B cell (primary cell): ENCODE measurements around the gene APH1A. TPM values are rescaled to one million over a fixed set of nuclear protein-coding genes. Genes with fewer than 3 reads are reported as not detected.
A peak's percentile ranks its signal among the peaks of the same experiment; 100 is the strongest.

Experiments used
- ATAC-seq: fragments of 200-7000 bp; cut with Tn5 transposase; one replicate; pipeline ENCODE4 v1.10.0; 2021; ENCODE audit warnings: low read depth, mild to moderate bottlenecking, moderate number of reproducible peaks, moderate library complexity
- CTCF ChIA-PET: fragments of 350-600 bp; sonication (Branson Sonifier 250); formaldehyde crosslinking; loops from one replicate; lab custom pipeline; 2021; ENCODE audit warnings: antibody characterized with exemption, inconsistent platforms; lab: Charles Lee
- POLR2A ChIA-PET: fragments of 350-600 bp; sonication (Branson Sonifier 250); formaldehyde crosslinking; loops from one replicate; lab custom pipeline; 2021; ENCODE audit warnings: antibody characterized with exemption; lab: Charles Lee
- DNase-seq: peaks from one replicate; pipeline ENCODE4 v3.0.0; 2013
- H2AFZ ChIP-seq: 2 replicates; pipeline ENCODE4 v1.6.1; 2012; ENCODE audit warnings: mild to moderate bottlenecking, low read depth, low read length; ENCODE audit not compliant: insufficient read depth, poor library complexity, severe bottlenecking
- H3K27ac ChIP-seq, 2 donors: 1 replicate in 1 of 2; 2 replicates in 1 of 2; pipeline ENCODE4 v1.5.1; 2012 to 2013; ENCODE audit warnings: low read length in 2 of 2, mild to moderate bottlenecking in 2 of 2, moderate library complexity in 1 of 2
- H3K27me3 ChIP-seq, 4 experiments: fragments of 200-600 bp in 1 of 4; sonication (generic) in 1 of 4; replicated peaks in 1 of 4; 1 replicate in 2 of 4; 2 replicates in 2 of 4; pipeline versions ENCODE4 v1.6.1 to v1.7.0; 2013 to 2016; ENCODE audit warnings: low read length in 3 of 4, mild to moderate bottlenecking in 2 of 4, mixed read lengths in 1 of 4, moderate library complexity in 1 of 4; ENCODE audit not compliant: insufficient read depth in 4 of 4, control insufficient read depth in 3 of 4; ENCODE audit errors: control extremely low read depth in 1 of 4
- H3K36me3 ChIP-seq, 2 experiments: replicated peaks in 1 of 2; 1 replicate in 1 of 2; 2 replicates in 1 of 2; pipeline versions ENCODE4 v1.6.1 to v1.7.1; 2013; ENCODE audit warnings: low read length in 1 of 2; ENCODE audit not compliant: insufficient read depth in 2 of 2, control insufficient read depth in 1 of 2; ENCODE audit errors: control extremely low read depth in 1 of 2, extremely low read depth in 1 of 2
- H3K4me1 ChIP-seq, 2 donors: fragments of 200-600 bp in 1 of 2; sonication (generic) in 1 of 2; 1 replicate in 1 of 2; 2 replicates in 1 of 2; pipeline versions ENCODE4 v1.5.1 to v1.6.1; 2013 to 2017; ENCODE audit warnings: low read length in 2 of 2; ENCODE audit not compliant: control insufficient read depth in 2 of 2, insufficient read depth in 2 of 2
- H3K4me2 ChIP-seq: replicated peaks from 2 replicates; pipeline ENCODE3; 2012; ENCODE audit warnings: mild to moderate bottlenecking, low read depth, low read length; ENCODE audit not compliant: poor library complexity, severe bottlenecking
- H3K4me3 ChIP-seq, 5 experiments: fragments of 200-600 bp in 1 of 5; sonication (generic) in 1 of 5; 1 replicate in 3 of 5; 2 replicates in 2 of 5; pipeline versions ENCODE4 v1.5.1 to v1.7.0; 2011 to 2016; ENCODE audit warnings: low read length in 4 of 5, mild to moderate bottlenecking in 4 of 5, low read depth in 2 of 5, control low read depth in 1 of 5, moderate library complexity in 1 of 5; ENCODE audit not compliant: insufficient read depth in 1 of 5; ENCODE audit errors: control extremely low read depth in 1 of 5, extremely low read depth in 1 of 5
- H3K79me2 ChIP-seq: fragments of 200-600 bp; sonication (generic); one replicate; pipeline ENCODE4 v1.6.0; 2016; ENCODE audit warnings: low read length; ENCODE audit not compliant: control insufficient read depth, insufficient read depth
- H3K9ac ChIP-seq: fragments of 200-600 bp; sonication (generic); 2 replicates; pipeline ENCODE4 v1.6.1; 2017; ENCODE audit warnings: mild to moderate bottlenecking, low read length, moderate library complexity
- H3K9me3 ChIP-seq, 3 donors: one replicate each; pipeline versions ENCODE4 v1.6.1 to v1.7.1; 2013; ENCODE audit warnings: low read length in 2 of 3; ENCODE audit not compliant: control insufficient read depth in 2 of 3, insufficient read depth in 1 of 3; ENCODE audit errors: control extremely low read depth in 1 of 3
- H4K20me1 ChIP-seq: 2 replicates; pipeline ENCODE4 v1.6.0; 2012; ENCODE audit warnings: mild to moderate bottlenecking, low read length; ENCODE audit not compliant: insufficient read depth, control insufficient read depth, poor library complexity, severe bottlenecking
- H3K27ac Mint-ChIP-seq: one replicate; pipeline ENCODE4 v1.8.0; 2021; ENCODE audit warnings: mixed read lengths
- H3K27me3 Mint-ChIP-seq: one replicate; pipeline ENCODE4 v1.8.0; 2021; ENCODE audit warnings: mixed read lengths
- H3K4me1 Mint-ChIP-seq: one replicate; pipeline ENCODE4 v1.8.0; 2021; ENCODE audit warnings: mixed read lengths
- H3K4me3 Mint-ChIP-seq: one replicate; pipeline ENCODE4 v1.8.0; 2021; ENCODE audit warnings: mixed read lengths
- H3K9me3 Mint-ChIP-seq: one replicate; pipeline ENCODE4 v1.8.0; 2022; ENCODE audit warnings: mixed read lengths; ENCODE audit not compliant: insufficient read depth
- CTCF ChIP-seq: fragments of 200-600 bp; IDR thresholded peaks from one replicate; pipeline ENCODE4 v1.8.0; 2022; ENCODE audit warnings: antibody characterized with exemption, mild to moderate bottlenecking
- EZH2 ChIP-seq: IDR thresholded peaks from 2 replicates; pipeline ENCODE4 v1.6.1; 2012; ENCODE audit warnings: borderline replicate concordance, low read depth, mild to moderate bottlenecking, moderate library complexity, low read length; ENCODE audit not compliant: insufficient read depth, poor library complexity, severe bottlenecking
- WGBS: methylation state at CpG from one replicate; pipeline ENCODE4 v1.1.5; 2013; ENCODE audit warnings: missing lambda C conversion rate; ENCODE audit not compliant: insufficient coverage; 5-methylcytosine and 5-hydroxymethylcytosine counted together
- intact Hi-C: fragments of 100-400 bp; cut with micrococcal nuclease; formaldehyde crosslinking; loops from one replicate; pipeline ENCODE4 v1.10.0; 2022
- polyA plus RNA-seq: library from polyadenylated mRNA; depleted of rRNA; stranded (reverse); fragments of >200 nt; gene quantifications from 2 replicates; pipeline ENCODE4 v1.2.3, GENCODE V29; 2012
- total RNA-seq, 2 donors: library from RNA; stranded (reverse); fragments of 120-200 nt in 1 of 2; gene quantifications; 1 replicate in 1 of 2; 2 replicates in 1 of 2; pipeline versions ENCODE4 v1.2.3 to v1.2.4, GENCODE V29; 2013 to 2022

APH1A gene
- total and polyA plus RNA-seq, 2 donors (not counting 1 experiment from before 2014, with no cell fraction given): 135 to 165 TPM

DNA sequence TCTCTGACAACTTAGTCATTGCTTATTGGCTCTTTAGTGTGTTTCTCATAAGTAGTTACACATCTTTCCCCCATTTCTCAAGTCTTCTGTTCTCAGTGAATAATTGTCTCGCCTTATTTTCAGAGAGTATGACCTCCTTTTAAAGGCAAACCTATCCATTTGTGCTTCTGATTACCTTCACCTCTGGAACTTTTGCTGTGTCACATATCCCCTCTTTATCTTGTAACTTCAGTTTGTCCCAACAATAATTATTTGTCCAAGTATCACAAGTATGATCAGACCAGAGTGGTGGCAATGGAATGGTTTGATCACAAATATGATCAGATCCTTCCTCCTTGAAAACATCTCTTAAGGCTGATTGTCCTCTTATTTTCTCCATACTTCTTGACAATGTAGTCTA, 19.6 kb upstream of the APH1A start:
- H3K9ac ChIP-seq: no peak overlapping the region
- H2AFZ ChIP-seq: no peak overlapping the region
- TF ChIP-seq EZH2 (no peak), CTCF (no peak)
- peaks cover 7 to 8% of the 10 kb centered on the region in 2 donors for H3K4me1 ChIP-seq
- no peak overlapping the region for H3K27ac Mint-ChIP-seq
- H3K4me1 Mint-ChIP-seq: peaks cover 5% of the 10 kb centered on the region
- no peaks in the 10 kb centered on the region for H3K9me3 ChIP-seq
- no peaks in the 10 kb centered on the region for H3K9me3 Mint-ChIP-seq
- H3K79me2 ChIP-seq: peaks cover 4% of the 10 kb centered on the region
- no peak overlapping the region for H3K4me3 Mint-ChIP-seq
- H3K4me3 ChIP-seq: no peak overlapping the region
- WGBS: no CpG with 5 or more reads among the region's 1 CpG
- H3K27me3 ChIP-seq: peaks cover 0 to 7% (median 0%) of the 10 kb centered on the region in 4 experiments
- H3K4me2 ChIP-seq: no peak overlapping the region
- no peaks in the 10 kb centered on the region for H3K36me3 ChIP-seq
- ChIA-PET POLR2A (no interaction called here), CTCF (no interaction called here)
- H3K27me3 Mint-ChIP-seq: peaks cover 13% of the 10 kb centered on the region
- intact Hi-C loops: no loop called here
- no peak for DNase-seq
- no peak for ATAC-seq
- no peaks in the 10 kb centered on the region for H4K20me1 ChIP-seq
- no peak overlapping the region for H3K27ac ChIP-seq

DNA sequence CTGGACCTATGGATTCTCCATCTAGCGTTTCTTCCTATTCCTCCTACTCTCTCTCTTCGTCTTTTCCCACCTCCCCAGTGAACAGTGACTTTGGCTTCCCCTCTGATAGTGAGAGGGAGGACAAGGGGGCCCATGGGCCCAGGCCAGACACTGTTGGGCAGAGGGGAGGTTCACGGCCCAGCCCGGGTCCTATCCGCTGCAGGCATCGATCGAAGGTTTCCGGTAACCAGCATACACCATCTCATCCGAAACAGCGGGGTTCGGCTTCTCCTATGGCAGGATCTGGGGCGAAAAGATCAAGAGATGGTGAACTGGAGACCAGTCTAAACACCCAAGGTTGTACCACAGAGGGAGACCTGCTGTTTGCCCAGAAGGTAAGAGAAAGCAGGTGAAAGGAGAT, 14.4 kb upstream of the APH1A start:
- Mint-ChIP-seq H3K27ac (no peak overlapping the region), H3K4me1 (peaks cover 18% of the 10 kb centered on the region), H3K4me3 (peak overlapping the region; percentile 46), H3K27me3 (peaks cover 5% of the 10 kb centered on the region), H3K9me3 (no peaks in the 10 kb centered on the region)
- Histone ChIP-seq H3K27me3 (peaks cover 0 to 14% (median 6%) of the 10 kb centered on the region in 4 experiments), H3K79me2 (no peaks in the 10 kb centered on the region), H3K4me1 (peaks cover 20 to 23% of the 10 kb centered on the region in 2 donors), H3K36me3 (no peaks in the 10 kb centered on the region), H3K4me3 (no peak overlapping the region), H3K9ac (no peak overlapping the region), H3K9me3 (peaks cover 0 to 12% (median 0%) of the 10 kb centered on the region in 3 donors), H3K27ac (no peak overlapping the region), H3K4me2 (no peak overlapping the region), H4K20me1 (no peaks in the 10 kb centered on the region), H2AFZ (no peak overlapping the region)
- ATAC-seq (no peak), DNase-seq (no peak)
- intact Hi-C loops: loop anchor here (5.0 kb wide), 1 partner anchor 46 kb away; the partner anchor contains the start of gene ANP32E
- 90% methylated on average over 7 of the region's 12 CpGs for WGBS
- ChIA-PET CTCF (interaction anchor here (0.6 to 3.6 kb wide), 2 partner anchors 14 to 27 kb away, joined by 3 to 60 read pairs; partner anchors contain the start of gene CA14), POLR2A (no interaction called here)
- no peak for TF ChIP-seq EZH2
- TF ChIP-seq CTCF: no peak
